Liver (tissue), 3 donors: ENCODE measurements around the gene SFXN5.

ENCODE experiments used
- ATF3 ChIP-seq: IDR thresholded peaks from 2 replicates; pipeline ENCODE4 v1.6.1; 2016; ENCODE audit warnings: antibody characterized with exemption
- CTCF ChIP-seq: fragments of 150-350 bp; IDR thresholded peaks from 2 replicates; pipeline ENCODE4 v1.5.1; 2017; ENCODE audit warnings: improper control_type of control experiment, low read depth, low read length; ENCODE audit not compliant: missing input control
- FOXA1 ChIP-seq: IDR thresholded peaks from 2 replicates; pipeline ENCODE4 v1.6.1; 2016; ENCODE audit warnings: antibody characterized with exemption
- GABPA ChIP-seq, 2 donors: IDR thresholded peaks in 1 of 2; conservative IDR thresholded peaks in 1 of 2; 2 replicates each; pipeline ENCODE4 v1.6.1; 2016; ENCODE audit warnings: antibody characterized with exemption in 2 of 2, mild to moderate bottlenecking in 1 of 2, moderate library complexity in 1 of 2
- MAX ChIP-seq: IDR thresholded peaks from 2 replicates; pipeline ENCODE4 v1.6.1; 2016; ENCODE audit warnings: antibody characterized with exemption
- RAD21 ChIP-seq, 2 donors: IDR thresholded peaks; 2 replicates each; pipeline ENCODE4 v1.6.1; 2016; ENCODE audit warnings: antibody characterized with exemption in 2 of 2, mild to moderate bottlenecking in 2 of 2
- REST ChIP-seq: IDR thresholded peaks from 2 replicates; pipeline ENCODE4 v1.6.1; 2016; ENCODE audit warnings: antibody characterized with exemption, mild to moderate bottlenecking
- RXRA ChIP-seq, 2 donors: IDR thresholded peaks; 2 replicates each; pipeline ENCODE4 v1.6.1; 2017 to 2018; ENCODE audit warnings: antibody characterized with exemption in 2 of 2, mild to moderate bottlenecking in 1 of 2
- SP1 ChIP-seq: IDR thresholded peaks from 2 replicates; pipeline ENCODE4 v1.6.1; 2018; ENCODE audit warnings: antibody characterized with exemption, mild to moderate bottlenecking
- TAF1 ChIP-seq: conservative IDR thresholded peaks from 2 replicates; pipeline ENCODE4 v1.6.1; 2016; ENCODE audit warnings: antibody characterized with exemption, mild to moderate bottlenecking
- YY1 ChIP-seq: IDR thresholded peaks from 2 replicates; pipeline ENCODE4 v1.6.1; 2016; ENCODE audit warnings: antibody characterized with exemption, mild to moderate bottlenecking
- ZBTB33 ChIP-seq: IDR thresholded peaks from 2 replicates; pipeline ENCODE4 v1.6.1; 2016; ENCODE audit warnings: antibody characterized with exemption
- donor health status: healthy.
- donor health status: healthy.

- TF ChIP-seq CTCF, result no peak
- no peak for TF ChIP-seq GABPA (IDR thresholded peaks at IDR 0.05 in 1 of 2, conservative IDR thresholded peaks at IDR 0.05 in 1 of 2)
- TF ChIP-seq REST, result no peak
- TF ChIP-seq ATF3, result no peak
- TF ChIP-seq TAF1, result no peak
- TF ChIP-seq SP1, result no peak
- no peak for TF ChIP-seq MAX
- no peak for TF ChIP-seq RXRA (IDR thresholded peaks at IDR 0.05)
- no peak for TF ChIP-seq RAD21 (IDR thresholded peaks at IDR 0.05)
- TF ChIP-seq FOXA1, result no peak
- TF ChIP-seq YY1, result no peak
- no peak for TF ChIP-seq ZBTB33
Observed at GRCh38 chr2:72919414-72920317, 151.8 kb downstream of the SFXN5 start.
